ENCODE results near the gene GHITM.

DNA sequence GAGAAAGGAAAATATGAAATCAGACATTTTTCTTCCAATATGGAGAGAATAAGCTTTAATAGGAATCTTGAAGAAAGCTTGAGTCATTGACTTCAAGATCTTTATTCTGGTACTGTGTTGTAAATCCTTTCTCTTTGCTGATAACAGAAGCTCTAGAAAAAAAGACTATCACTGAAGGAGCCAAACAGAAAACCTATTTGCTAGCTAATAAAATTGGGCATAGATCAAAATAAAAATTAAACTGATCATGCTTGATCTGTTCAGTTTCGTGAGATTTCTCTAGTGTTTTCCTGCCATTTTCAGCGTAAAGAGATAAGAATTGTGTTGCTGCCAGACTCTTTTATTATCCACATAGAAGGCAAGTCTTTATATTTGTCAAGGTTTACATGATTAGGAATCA, 1.5 kb upstream of the GHITM start:
- TF ChIP-seq POLR2AphosphoS5 (IDR thresholded peaks at IDR 0.05; ENCODE audit: borderline replicate concordance, low read depth, low read length) (no peak), EZH2 (IDR thresholded peaks at IDR 0.05) (no peak)
